GM21526 (cell line): ENCODE results near the gene UGT2B10.

Experiments
- ATAC-seq: cut with Tn5 transposase; IDR thresholded peaks from one replicate; pipeline ENCODE4 v1.9.1; 2021; ENCODE audit warnings: moderate library complexity; ENCODE audit not compliant: unreplicated experiment, low FRiP score

The UGT2B10 gene

GRCh38 chr4:68869274-68869773 lies 53.5 kb downstream of the UGT2B10 start:
- ATAC-seq = no peak

DNA sequence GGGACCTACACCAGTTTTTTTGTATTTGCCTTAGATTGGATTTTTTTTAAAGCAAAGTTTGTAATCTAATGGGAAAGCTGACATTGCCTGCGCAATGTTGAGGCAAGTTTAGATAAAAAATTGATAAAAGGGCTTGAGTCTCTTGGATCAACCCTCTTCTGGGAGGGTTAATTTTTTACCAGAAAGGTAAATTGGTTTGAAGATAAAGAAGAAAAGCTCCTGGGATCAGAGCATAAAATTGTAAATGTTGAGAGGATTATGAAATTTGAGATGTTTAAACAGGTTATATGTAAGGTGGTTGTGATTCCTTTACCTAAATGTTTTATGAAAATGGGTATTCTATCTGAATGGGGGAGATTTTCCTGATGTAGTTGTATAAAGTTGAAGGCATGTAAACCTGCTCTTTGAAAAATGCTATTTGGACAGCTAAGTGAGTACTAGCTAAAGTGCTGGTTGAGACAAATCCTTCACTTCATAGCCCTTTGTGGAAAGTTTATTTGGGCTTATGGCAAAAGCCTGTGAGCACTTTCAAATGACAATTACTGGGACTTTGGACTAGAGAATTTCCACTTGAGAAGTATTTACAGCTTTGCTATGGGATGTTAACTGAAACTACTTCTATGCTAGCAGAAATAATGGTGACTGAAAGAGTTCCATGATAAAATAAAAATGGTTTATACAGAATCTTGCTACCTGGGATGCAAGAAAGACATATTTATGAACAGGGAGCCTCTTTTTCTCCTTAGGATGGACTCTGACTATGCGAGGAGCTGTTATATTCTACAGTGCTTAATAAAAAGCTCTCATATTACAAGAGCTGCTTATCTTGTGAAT lies 56.2 kb downstream of the UGT2B10 start:
- ATAC-seq = no peak

DNA sequence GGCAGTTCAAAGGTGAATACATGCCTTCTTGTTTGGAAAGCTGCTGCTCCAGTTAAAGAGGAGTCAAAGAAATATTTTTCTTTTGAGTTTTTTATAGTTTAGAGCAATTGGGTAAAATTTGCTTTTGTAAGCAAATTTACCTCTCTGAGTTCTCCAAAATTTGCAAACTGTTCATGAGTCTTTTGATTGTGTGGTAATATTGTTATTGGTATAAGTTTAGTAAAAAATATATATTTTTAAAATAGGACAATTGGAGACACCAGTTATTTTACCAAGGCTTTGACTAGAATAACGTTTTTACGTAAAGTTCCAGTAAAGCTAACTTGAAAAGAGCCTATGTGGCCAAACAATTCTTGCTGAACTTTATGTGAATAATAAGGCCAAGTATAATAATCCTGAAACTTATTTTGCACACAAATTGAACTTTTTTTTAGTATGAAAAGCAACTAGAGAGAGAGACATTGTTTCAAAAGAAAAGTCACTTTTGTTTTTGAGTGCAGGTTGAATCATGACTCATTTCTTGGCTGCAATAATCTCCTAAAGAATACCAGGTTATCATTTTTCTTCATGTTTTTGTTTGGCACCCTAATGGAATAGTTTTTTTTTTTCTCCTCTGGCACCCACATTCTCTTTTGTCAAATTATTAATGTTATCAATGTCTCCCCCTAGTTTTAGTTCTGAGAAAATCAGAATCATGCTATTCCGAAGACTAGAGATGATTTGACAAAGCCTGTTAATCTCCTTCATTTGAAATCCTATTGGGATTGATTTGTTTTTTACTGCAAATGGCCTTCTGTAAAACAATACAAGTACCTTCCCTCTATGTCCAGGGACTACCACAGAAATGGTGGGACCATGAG lies 57.1 kb downstream of the UGT2B10 start:
- no peak for ATAC-seq

- ATAC-seq = no peak
Measured at GRCh38 chr4:68874507-68874906, 58.7 kb downstream of the UGT2B10 start.

- ATAC-seq = no peak
Measured at GRCh38 chr4:68877555-68877954, 61.8 kb downstream of the UGT2B10 start.

DNA sequence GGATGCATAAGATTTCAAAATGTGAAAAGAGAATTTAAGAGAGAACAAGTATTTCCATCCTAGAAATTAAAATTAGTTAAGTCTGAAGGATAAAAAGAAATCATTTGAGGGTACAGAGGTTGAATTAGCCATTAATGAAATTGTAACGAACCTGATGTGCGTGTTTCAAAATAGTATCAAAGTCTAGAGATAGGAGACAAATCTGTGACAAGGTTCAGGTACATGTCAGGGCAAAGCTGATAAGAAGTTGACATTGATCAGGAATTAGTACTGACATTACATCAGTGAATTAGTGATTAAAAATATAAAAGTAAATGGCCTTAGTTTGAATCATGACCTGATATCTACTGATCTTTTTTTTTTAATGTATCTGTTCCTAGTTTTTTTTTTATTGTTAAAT lies 62.3 kb downstream of the UGT2B10 start:
- no peak for ATAC-seq
